Measurements from ENCODE around the gene DDIAS. TPM values are rescaled to one million over a fixed set of nuclear protein-coding genes. Genes with fewer than 3 reads are reported as not detected.

The DDIAS gene
- total RNA-seq, 2 experiments from 2014 or later = 16.8 to 19.4 TPM

DNA sequence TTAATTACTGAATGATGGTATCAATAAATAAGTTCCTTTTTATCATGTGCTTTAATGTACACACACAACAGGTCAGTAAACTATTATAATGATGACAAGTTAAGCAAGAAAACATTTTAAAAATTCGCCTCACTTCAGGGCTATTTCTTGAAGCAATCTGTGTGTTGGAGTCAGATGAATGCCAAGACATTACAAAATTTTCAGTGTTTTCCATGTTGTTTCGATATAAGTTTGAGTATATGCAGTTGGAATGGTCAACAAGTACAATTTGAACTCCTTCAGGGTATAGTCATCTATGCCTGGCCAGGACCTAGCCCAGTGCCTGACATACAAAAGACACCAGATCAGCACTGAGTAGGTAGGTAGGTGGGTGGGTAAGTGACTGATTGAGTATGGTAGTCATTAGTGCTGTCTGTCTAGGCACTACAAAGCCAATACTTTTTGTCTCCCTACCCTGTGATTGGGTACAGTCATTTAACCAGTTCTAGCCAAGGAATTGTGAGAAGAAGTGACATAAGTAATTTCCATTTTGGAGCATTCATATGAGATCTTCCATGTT, 8.8 kb upstream of the DDIAS start:
- Mint-ChIP-seq H3K27me3 (no peaks in the 10 kb centered on the region), H3K9me3 (no peaks in the 10 kb centered on the region)
- intact Hi-C loops (cut with micrococcal nuclease) = no loop called here

DNA sequence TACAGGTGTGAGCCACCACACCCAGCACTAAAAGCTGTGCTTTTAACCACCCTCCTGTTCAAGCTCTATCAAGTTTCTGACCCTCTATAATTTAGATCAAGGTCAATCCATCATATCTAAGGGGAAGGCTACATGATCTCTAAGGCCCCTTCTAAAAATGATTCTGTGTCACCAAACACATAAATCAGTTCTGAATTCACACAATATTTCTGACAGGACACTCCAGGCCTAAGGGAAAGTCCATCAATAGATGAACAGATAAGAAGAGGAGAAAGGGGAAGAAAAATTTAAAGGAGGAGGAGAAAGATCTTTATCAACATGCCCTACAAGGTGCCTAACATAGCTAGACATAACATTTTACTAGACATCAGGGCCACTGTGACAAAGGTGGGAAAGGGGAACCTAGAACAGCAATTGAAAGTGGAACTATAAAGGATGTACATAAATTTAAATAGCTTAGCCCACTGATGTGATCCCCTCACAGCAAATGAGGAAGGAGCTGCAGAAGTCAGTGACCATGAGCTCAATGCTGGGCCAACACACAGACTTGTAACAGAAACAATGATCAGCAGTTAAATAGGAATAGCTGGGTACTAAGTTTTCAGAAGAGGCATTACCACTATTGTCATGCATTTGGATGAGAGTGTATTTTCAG, 6.0 kb upstream of the DDIAS start:
- DNase-seq = no peak

More for the DNA sequence above, 8.8 kb upstream of the DDIAS start:
- POLR2A ChIA-PET = no interaction called here
- Mint-ChIP-seq H3K27ac (no peak overlapping the region), H3K4me1 (ENCODE audit: low read depth) (peaks cover 2% of the 10 kb centered on the region), H3K4me3 (no peak overlapping the region), H3K36me3 (no peaks in the 10 kb centered on the region)
- DNase-seq = no peak
- CTCF ChIA-PET = interaction anchor here (2.7 kb wide), 1 partner anchor 26 kb away, joined by 11 read pairs; no protein-coding TSS in a partner anchor

DNA sequence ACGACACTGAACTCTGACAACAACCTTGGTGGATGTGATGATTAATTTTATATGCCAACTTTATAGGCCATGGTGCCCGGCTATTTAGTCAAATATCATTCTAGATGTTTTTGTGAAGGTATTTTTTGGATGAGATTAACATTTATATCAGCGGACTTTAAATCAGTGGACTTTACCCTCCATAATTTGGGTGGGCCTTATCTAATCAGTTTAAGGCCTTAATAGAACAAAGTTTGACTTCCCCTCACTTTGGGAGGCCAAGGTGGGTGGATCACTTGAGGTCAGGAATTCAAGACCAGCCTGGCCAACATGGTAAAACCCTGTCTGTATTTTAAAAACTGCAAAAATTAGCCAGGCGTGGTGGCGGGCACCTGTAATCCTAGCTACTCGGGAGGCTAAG, 5.4 kb upstream of the DDIAS start:
- no peaks in the 10 kb centered on the region for H3K36me3 Mint-ChIP-seq
- no peaks in the 10 kb centered on the region for H3K27me3 Mint-ChIP-seq
- ChIA-PET POLR2A (no interaction called here), CTCF (interaction anchor here (0.9 to 3.4 kb wide), 2 partner anchors 29 to 386 kb away, joined by 3 to 15 read pairs; no protein-coding TSS in a partner anchor)
- no peak overlapping the region for H3K27ac Mint-ChIP-seq
- peaks cover 16% of the 10 kb centered on the region for H3K4me1 Mint-ChIP-seq (ENCODE audit: low read depth)
- no peak overlapping the region for H3K4me3 Mint-ChIP-seq
- intact Hi-C loops (cut with micrococcal nuclease) = no loop called here
- no peaks in the 10 kb centered on the region for H3K9me3 Mint-ChIP-seq
- DNase-seq = no peak

More for the DNA sequence above, 6.0 kb upstream of the DDIAS start:
- intact Hi-C loops (cut with micrococcal nuclease) = loop anchor here (1.0 kb wide), 1 partner anchor 28 kb away; no protein-coding TSS in a partner anchor
- H3K27ac Mint-ChIP-seq = no peak overlapping the region
- no peak overlapping the region for H3K4me3 Mint-ChIP-seq
- ChIA-PET POLR2A (no interaction called here), CTCF (interaction anchor here (0.9 to 3.4 kb wide), 3 partner anchors 28 to 387 kb away, joined by 3 to 15 read pairs (median 5); no protein-coding TSS in a partner anchor)
- no peaks in the 10 kb centered on the region for H3K27me3 Mint-ChIP-seq
- peaks cover 16% of the 10 kb centered on the region for H3K4me1 Mint-ChIP-seq (ENCODE audit: low read depth)
- H3K36me3 Mint-ChIP-seq = no peaks in the 10 kb centered on the region
- no peaks in the 10 kb centered on the region for H3K9me3 Mint-ChIP-seq

DNA sequence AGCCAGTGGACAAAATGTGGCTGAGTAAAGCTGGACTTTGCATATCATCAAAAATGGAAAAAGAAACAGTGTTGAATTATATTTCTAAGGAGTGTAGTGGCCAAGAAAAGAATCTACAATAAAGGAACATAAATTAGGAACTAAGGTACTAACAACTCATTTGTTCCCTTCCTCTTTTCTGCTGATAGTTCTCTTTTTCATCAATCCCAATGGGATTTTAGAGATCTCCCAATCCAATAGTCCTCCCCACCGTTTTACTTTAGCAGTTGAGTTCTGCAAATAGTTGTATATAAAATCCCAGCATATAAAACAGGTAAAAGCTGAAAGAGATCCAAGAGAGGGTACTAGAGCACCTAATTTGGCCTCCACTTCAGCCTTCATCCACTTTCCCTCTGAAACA, 3.3 kb upstream of the DDIAS start:
- POLR2A ChIA-PET = interaction anchor here (0.9 kb wide), 1 partner anchor 258 kb away, joined by 3 read pairs; the partner anchor contains the start of gene PCF11

DNA sequence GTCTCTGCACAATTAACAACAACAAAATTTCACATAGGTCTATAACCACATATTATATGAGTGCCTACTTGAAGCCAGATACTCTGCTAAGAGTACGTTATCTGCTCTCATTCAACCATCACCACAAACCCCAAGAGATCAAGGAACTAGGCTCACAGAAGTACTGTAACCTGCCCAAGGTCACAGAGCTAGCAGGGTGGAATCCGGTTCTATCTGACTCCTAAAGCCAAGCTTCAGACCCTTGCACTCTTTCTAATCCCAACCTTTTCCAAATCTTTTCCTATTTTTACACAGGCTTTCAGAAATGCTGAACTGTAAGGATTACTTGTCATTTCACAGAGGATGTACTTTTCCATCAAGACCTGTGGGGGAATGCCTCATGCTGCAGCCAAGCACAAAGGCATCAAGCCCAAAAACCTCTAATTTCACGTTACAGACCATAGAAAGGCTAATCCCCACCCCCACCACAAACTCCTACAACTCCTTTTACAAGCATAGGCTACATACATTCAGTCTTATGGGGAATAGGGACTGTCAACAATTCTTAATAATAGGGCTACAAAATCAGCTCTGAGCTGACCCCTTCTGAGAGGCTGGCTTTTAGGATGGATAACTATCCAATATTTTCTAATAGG, 2.2 kb upstream of the DDIAS start:
- no peak for DNase-seq
- peaks cover 40% of the 10 kb centered on the region for H3K4me1 Mint-ChIP-seq (ENCODE audit: low read depth)

More for the DNA sequence above, 3.3 kb upstream of the DDIAS start:
- DNase-seq = no peak
- H3K27ac Mint-ChIP-seq = no peak overlapping the region
- no peaks in the 10 kb centered on the region for H3K9me3 Mint-ChIP-seq
- CTCF ChIA-PET = interaction anchor here (2.1 to 3.4 kb wide), 2 partner anchors 31 to 352 kb away, joined by 5 to 15 read pairs; no protein-coding TSS in a partner anchor
- no peaks in the 10 kb centered on the region for H3K36me3 Mint-ChIP-seq
- no peak overlapping the region for H3K4me3 Mint-ChIP-seq
- H3K27me3 Mint-ChIP-seq = no peaks in the 10 kb centered on the region
- intact Hi-C loops (cut with micrococcal nuclease) = no loop called here
- H3K4me1 Mint-ChIP-seq (ENCODE audit: low read depth) = peaks cover 29% of the 10 kb centered on the region

DNA sequence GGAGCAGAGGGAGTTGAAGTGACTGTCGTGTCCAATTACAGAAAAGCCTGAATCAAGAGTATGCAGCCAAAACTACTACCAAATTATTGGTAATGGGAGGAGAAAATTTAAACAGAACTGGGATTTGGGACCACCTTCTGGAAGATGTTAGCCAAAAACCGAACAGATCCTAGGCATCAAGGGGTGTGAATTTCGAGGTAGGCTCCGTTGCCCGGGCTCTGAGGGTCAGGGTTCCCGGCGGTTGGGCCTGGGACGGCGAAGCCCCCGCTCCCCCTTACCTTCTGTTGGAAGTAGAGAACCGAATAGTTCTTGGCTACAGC, 1.6 kb upstream of the DDIAS start:
- CTCF ChIA-PET = interaction anchor here (0.9 to 7.5 kb wide), 4 partner anchors 33 to 386 kb away, joined by 3 to 51 read pairs (median 3); partner anchors contain the start of genes CCDC90B and PCF11
- POLR2A ChIA-PET = interaction anchor here (0.9 to 4.3 kb wide), 5 partner anchors 32 to 386 kb away, joined by 4 to 67 read pairs (median 20); partner anchors contain the start of genes CCDC90B, PCF11 and RAB30
- Mint-ChIP-seq H3K4me1 (ENCODE audit: low read depth) (peaks cover 40% of the 10 kb centered on the region), H3K9me3 (no peaks in the 10 kb centered on the region), H3K4me3 (peak overlapping the region; percentile 98), H3K36me3 (no peaks in the 10 kb centered on the region), H3K27me3 (no peaks in the 10 kb centered on the region), H3K27ac (peak overlapping the region; percentile 95)
- intact Hi-C loops (cut with micrococcal nuclease) = loop anchor here (1.0 to 5.0 kb wide), 3 partner anchors 80 to 256 kb away; no protein-coding TSS in a partner anchor
- DNase-seq = no peak

More for the DNA sequence above, 2.2 kb upstream of the DDIAS start:
- Mint-ChIP-seq H3K4me3 (peak overlapping the region; percentile 98), H3K27ac (peak overlapping the region; percentile 95), H3K27me3 (no peaks in the 10 kb centered on the region), H3K36me3 (no peaks in the 10 kb centered on the region), H3K9me3 (no peaks in the 10 kb centered on the region)
- intact Hi-C loops (cut with micrococcal nuclease) = no loop called here
- ChIA-PET POLR2A (interaction anchor here (2.9 to 4.3 kb wide), 2 partner anchors 258 to 387 kb away, joined by 20 to 67 read pairs; partner anchors contain the start of genes CCDC90B and PCF11), CTCF (interaction anchor here (0.6 to 7.5 kb wide), 5 partner anchors 27 to 351 kb away, joined by 3 to 51 read pairs (median 3); partner anchors contain the start of gene PCF11)

DNA sequence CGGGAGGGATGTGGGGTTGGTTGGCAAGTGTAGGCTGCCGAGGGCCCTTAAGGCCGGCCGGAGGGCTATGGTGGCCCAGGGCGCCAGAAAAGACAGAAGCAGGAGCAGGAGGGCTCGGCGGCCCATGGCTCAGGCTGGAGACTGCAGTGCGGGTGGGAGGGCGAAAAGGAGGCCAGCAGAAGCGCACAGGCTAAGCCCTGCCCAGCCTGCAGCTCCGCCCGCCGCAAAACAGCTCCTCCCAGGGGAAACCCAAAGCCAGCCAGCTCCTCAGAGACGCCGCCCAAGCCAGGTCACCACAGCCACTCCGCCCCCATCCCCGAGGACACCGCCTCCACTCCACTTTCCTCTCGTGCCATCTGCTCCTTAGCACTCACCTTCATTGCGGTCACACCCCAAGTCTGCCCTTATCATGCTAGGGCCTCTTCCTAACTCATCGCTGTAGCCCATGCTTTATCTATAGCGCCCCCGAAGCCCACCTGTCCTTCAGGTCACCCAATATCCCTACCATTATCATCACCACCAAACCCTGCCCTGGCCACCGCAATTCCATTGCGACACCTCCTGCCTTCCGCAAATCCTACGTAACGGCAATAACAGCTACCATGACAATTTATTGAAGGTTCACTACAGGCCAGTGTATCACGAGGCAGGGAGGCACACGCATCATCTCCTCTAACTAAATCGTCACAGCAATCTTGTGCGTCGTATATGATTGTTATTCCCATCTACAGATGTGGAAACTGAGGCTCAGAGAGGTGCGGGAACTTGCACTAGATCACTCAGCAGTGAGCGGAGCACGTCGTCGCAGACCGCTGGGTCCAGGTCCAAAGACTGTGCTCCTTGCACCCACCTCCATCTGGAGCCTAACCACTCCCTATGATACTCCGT, 1.0 kb upstream of the DDIAS start, which contains the start of gene PRCP:
TSS of gene PRCP (minus strand) at position 154 of the 888 bp plus-strand sequence. CDS start at position 126, 28 bp downstream.
- Mint-ChIP-seq H3K4me1 (ENCODE audit: low read depth) (peaks cover 40% of the 10 kb centered on the region), H3K27me3 (no peaks in the 10 kb centered on the region), H3K4me3 (peak within 1 kb of the TSS; percentile 98), H3K27ac (peak within 1 kb of the TSS; percentile 95), H3K36me3 (no peaks in the 10 kb centered on the region), H3K9me3 (no peaks in the 10 kb centered on the region)
- CTCF ChIA-PET = interaction anchor here (0.6 to 7.5 kb wide), 9 partner anchors 15 to 392 kb away, joined by 3 to 51 read pairs (median 6); partner anchors contain the start of genes ANKRD42 and CCDC90B
- DNase-seq = peak; percentile 97
- intact Hi-C loops (cut with micrococcal nuclease) = loop anchor here (1.0 to 5.0 kb wide), 10 partner anchors 20 to 386 kb away; partner anchors contain the start of genes ANKRD42, CCDC90B and RAB30
- POLR2A ChIA-PET = interaction anchor here (0.6 to 4.3 kb wide), 15 partner anchors 27 to 386 kb away, joined by 3 to 67 read pairs (median 5); partner anchors contain the start of genes ANKRD42, CCDC90B, PCF11 and RAB30

DNA sequence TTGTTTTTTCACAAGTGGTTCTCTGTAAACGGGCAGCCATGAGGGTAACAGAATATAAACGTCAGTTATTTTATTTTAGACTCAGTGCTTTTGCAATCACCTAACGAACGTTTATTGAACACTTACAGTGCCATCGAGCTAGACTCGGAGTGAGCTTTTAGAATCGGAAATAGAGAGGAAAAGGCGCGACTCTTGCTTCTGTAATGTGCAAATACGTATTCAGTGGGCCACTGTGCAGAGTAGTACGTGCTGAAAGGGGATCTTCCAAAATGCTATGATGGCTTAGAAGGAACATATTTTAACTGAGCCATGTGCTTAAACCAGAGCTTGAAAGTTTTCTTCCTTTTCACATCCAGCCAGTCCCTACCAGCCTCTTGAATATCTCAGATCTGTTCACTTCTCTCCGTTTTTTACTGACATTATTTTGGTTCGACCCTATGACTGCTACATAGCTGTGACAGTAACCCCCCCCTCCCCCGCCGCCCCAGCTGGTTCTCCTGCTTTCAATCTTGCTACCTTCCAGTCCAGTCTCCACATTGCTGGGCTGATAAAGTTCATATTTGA, 468 bp downstream of the DDIAS start:
- CTCF ChIA-PET = interaction anchor here (0.8 to 7.5 kb wide), 11 partner anchors 14 to 391 kb away, joined by 3 to 51 read pairs (median 7); partner anchors contain the start of genes ANKRD42, CCDC90B, PCF11 and RAB30
- intact Hi-C loops (cut with micrococcal nuclease) = loop anchor here (1.0 to 5.0 kb wide), 8 partner anchors 18 to 384 kb away; partner anchors contain the start of genes ANKRD42, CCDC90B and RAB30
- Mint-ChIP-seq H3K27me3 (no peaks in the 10 kb centered on the region), H3K4me1 (ENCODE audit: low read depth) (peaks cover 46% of the 10 kb centered on the region), H3K9me3 (no peaks in the 10 kb centered on the region), H3K27ac (peak overlapping the region; percentile 13), H3K36me3 (no peaks in the 10 kb centered on the region), H3K4me3 (peak overlapping the region; percentile 98)
- POLR2A ChIA-PET = interaction anchor here (1.0 to 4.3 kb wide), 11 partner anchors 28 to 384 kb away, joined by 3 to 67 read pairs (median 5); partner anchors contain the start of genes ANKRD42, CCDC90B, PCF11 and RAB30
- DNase-seq = no peak

DNA sequence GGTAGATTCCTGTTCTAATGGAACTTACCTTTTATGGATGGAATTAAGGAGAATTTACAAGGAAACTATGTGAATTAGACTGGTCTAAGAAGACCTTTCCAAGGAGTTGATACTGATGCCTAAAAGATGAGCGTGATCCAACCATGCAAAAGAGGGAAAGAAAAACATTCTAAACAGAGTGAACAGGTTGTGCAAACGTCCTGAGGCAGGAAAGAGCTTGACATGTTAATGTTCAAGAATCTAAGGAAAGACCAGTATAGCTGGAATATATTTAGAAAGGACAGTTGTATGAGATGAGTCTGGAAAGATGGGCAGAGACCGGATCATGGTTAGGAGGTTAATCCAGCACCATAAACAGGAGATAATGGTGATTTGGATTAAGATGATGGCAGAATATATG, 1.3 kb downstream of the DDIAS start:
- POLR2A ChIA-PET = interaction anchor here (1.6 to 4.3 kb wide), 2 partner anchors 255 to 291 kb away, joined by 3 to 67 read pairs; partner anchors contain the start of genes ANKRD42 and PCF11
- H3K9me3 Mint-ChIP-seq = no peaks in the 10 kb centered on the region
- DNase-seq = no peak
- no peaks in the 10 kb centered on the region for H3K27me3 Mint-ChIP-seq
- H3K36me3 Mint-ChIP-seq = no peaks in the 10 kb centered on the region
- CTCF ChIA-PET = interaction anchor here (2.0 to 7.5 kb wide), 4 partner anchors 24 to 390 kb away, joined by 12 to 51 read pairs (median 13); no protein-coding TSS in a partner anchor
- intact Hi-C loops (cut with micrococcal nuclease) = loop anchor here (5.0 kb wide), 1 partner anchor 94 kb away; no protein-coding TSS in a partner anchor
- H3K4me1 Mint-ChIP-seq (ENCODE audit: low read depth) = peaks cover 49% of the 10 kb centered on the region
- no peak overlapping the region for H3K27ac Mint-ChIP-seq
- H3K4me3 Mint-ChIP-seq = peak overlapping the region; percentile 98

DNA sequence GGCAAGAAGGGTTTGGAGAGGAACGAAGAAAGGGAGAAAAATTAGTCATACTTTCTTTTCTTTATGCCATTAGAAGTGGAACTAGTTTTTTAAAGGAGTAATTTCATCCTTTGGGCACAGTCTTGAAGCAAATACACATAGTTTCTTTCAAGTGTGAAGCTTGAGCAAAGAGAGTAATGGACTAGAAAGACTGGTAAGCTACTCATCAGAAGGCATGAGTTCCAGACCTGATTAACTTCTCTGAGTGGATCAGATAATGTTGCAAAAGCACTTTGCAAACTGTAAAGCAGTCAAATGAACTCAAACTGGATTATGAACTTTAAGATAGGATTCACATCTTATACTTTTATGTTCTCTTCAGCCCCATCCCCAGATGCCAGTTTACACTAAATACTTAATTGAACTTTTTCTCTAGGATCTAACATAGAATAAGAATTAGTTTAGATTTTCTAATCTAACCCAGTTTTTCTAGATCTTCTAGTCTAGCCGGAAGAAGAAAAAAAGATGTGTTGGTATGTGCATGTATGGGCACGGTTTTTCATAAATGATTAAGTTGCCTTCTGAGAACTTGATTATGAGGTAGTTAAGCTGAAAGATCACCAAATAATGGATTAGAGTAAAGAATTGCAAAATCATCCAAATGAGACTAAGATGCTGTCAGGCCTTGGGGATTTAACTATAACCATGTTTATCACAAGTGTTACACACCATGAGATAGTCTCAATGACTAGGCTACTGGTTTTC, 2.5 kb downstream of the DDIAS start:
- Mint-ChIP-seq H3K4me3 (no peak overlapping the region), H3K4me1 (ENCODE audit: low read depth) (peaks cover 47% of the 10 kb centered on the region), H3K27me3 (no peaks in the 10 kb centered on the region), H3K27ac (no peak overlapping the region), H3K36me3 (no peaks in the 10 kb centered on the region), H3K9me3 (no peaks in the 10 kb centered on the region)
- intact Hi-C loops (cut with micrococcal nuclease) = loop anchor here (5.0 kb wide), 1 partner anchor 93 kb away; no protein-coding TSS in a partner anchor
- ChIA-PET CTCF (interaction anchor here (0.6 to 7.5 kb wide), 4 partner anchors 8 to 346 kb away, joined by 3 to 51 read pairs (median 9); no protein-coding TSS in a partner anchor), POLR2A (no interaction called here)
- DNase-seq = no peak

All from activated CD4-positive, alpha-beta memory T cell treated with anti-CD3 and anti-CD28 coated beads for 36 hours (primary cell).